ENCODE results near the gene UNC93A. TPM values are rescaled to one million over a fixed set of nuclear protein-coding genes. Genes with fewer than 3 reads are reported as not detected.
"Not testable (repeated sequence)": the region's sequence is repeated elsewhere in the genome, so short reads cannot be mapped to it uniquely, and the experiment has no call there.

UNC93A gene
- polyA plus RNA-seq, 1 experiment, result not detected

DNA sequence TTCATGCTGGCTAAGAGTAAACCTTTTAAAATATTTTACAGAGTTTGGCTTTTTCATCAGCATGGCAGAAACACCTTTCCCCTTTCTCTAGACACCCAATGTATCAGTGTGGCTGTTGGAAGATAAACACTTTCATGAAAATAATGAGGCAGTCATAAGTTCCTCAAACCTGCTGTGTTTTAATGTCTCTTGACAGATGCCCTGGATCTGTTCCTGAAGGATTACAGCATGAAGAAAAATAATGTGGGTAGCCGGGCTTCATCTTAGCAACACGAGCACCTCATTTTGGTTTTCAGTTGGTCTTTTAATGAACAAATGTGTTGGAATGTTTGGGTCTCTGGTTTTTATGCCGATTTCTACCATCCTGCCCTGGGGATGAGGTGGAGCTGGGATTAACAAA lies 45.5 kb upstream of the UNC93A start:
- Histone ChIP-seq H3K27ac (ENCODE audit: low read depth, low read length) (no peak overlapping the region), H3K27me3 (ENCODE audit: control insufficient read depth, insufficient read depth, low read length) (no peaks in the 10 kb centered on the region), H3K9me3 (ENCODE audit: control insufficient read depth, insufficient read depth, low read length) (peaks cover 43% of the 10 kb centered on the region), H3K4me3 (ENCODE audit: low read depth, low read length) (no peak overlapping the region)
- TF ChIP-seq, protein P1, sequence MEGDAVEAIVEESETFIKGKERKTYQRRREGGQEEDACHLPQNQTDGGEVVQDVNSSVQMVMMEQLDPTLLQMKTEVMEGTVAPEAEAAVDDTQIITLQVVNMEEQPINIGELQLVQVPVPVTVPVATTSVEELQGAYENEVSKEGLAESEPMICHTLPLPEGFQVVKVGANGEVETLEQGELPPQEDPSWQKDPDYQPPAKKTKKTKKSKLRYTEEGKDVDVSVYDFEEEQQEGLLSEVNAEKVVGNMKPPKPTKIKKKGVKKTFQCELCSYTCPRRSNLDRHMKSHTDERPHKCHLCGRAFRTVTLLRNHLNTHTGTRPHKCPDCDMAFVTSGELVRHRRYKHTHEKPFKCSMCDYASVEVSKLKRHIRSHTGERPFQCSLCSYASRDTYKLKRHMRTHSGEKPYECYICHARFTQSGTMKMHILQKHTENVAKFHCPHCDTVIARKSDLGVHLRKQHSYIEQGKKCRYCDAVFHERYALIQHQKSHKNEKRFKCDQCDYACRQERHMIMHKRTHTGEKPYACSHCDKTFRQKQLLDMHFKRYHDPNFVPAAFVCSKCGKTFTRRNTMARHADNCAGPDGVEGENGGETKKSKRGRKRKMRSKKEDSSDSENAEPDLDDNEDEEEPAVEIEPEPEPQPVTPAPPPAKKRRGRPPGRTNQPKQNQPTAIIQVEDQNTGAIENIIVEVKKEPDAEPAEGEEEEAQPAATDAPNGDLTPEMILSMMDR (IDR thresholded peaks at IDR 0.05; ENCODE audit: low read depth, low read length), result no peak
- no peak for DNase-seq (ENCODE audit: low read depth, low spot score)
- CTCF ChIA-PET, result no interaction called here
- POLR2A ChIA-PET, result no interaction called here

DNA sequence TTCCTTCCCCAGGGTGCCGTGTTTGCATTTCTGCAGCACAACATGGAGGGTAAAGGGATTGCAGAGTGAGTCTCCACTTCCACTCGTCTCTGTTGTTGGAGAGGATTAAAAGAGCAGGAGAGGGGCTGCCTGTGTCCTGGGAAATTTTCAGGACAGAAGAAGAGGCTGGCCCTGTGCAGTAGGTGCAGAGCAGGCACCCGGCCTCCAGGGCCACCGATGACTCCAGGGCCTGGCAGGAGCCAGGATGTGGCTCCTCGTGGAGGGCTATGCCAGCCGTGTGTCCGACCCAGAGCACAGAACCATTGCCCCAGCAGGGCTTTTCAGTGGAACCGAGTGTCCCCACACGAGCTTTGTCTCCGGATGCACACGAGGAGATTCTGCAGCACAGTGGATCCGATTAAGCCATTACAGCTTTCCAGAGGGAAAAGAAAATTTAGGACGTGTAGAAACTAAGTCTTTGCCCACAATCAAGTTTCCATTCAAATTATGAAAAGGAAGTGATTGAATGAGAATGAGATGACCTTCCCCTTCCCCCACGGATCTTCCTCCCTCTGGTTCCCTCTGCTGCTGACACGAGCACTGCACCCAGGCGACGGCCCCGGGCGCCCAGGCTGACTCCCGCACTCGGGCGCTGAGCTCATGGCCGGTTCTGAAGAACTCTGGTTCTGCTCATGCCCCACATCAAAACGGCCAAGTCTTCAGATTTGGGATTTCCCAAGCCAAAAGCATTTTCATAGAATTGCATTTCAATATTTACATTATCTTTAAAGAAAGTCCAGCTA lies 43.1 kb upstream of the UNC93A start:
- TF ChIP-seq, protein P1 (IDR thresholded peaks at IDR 0.05; ENCODE audit: low read depth, low read length), result no peak
- ChIA-PET POLR2A (no interaction called here), CTCF (no interaction called here)
- no peak overlapping the region for H3K27ac ChIP-seq (ENCODE audit: low read depth, low read length)
- H3K27me3 ChIP-seq (ENCODE audit: control insufficient read depth, insufficient read depth, low read length), result no peaks in the 10 kb centered on the region
- H3K4me3 ChIP-seq (ENCODE audit: low read depth, low read length), result no peak overlapping the region
- peaks cover 39% of the 10 kb centered on the region for H3K9me3 ChIP-seq (ENCODE audit: control insufficient read depth, insufficient read depth, low read length)
- DNase-seq (ENCODE audit: low read depth, low spot score), result no peak

- H3K27ac ChIP-seq (ENCODE audit: low read depth, low read length); POLR2A ChIA-PET; DNase-seq (ENCODE audit: low read depth, low spot score); H3K27me3 ChIP-seq (ENCODE audit: control insufficient read depth, insufficient read depth, low read length); CTCF ChIA-PET; H3K4me3 ChIP-seq (ENCODE audit: low read depth, low read length): not testable (repeated sequence)
- peaks cover 35% of the 10 kb centered on the region for H3K9me3 ChIP-seq (ENCODE audit: control insufficient read depth, insufficient read depth, low read length)
Observed at GRCh38 chr6:167248878-167249455, 42.1 kb upstream of the UNC93A start.

DNA sequence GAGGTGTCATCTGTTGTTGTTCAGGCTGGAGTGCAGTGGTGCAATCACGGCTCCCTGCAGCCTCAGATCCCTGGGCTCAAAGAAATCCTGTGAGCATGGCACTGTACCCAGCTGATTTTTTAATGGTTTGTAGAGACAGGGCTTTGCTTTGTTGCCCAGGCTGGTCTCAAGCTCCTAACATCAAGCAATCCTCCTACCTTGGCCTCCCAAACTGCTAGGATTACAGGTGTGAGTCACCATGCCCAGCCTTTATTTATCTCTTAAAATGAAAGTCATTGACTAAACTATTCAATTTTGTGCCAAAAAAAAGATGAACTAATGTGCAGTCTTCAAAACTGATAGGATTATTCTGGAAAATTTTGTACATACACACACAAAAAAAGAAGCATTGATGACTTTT lies 38.8 kb upstream of the UNC93A start:
- Histone ChIP-seq H3K9me3 (ENCODE audit: control insufficient read depth, insufficient read depth, low read length) (peaks cover 40% of the 10 kb centered on the region), H3K27ac (ENCODE audit: low read depth, low read length) (no peak overlapping the region), H3K4me3 (ENCODE audit: low read depth, low read length) (no peak overlapping the region), H3K27me3 (ENCODE audit: control insufficient read depth, insufficient read depth, low read length) (no peaks in the 10 kb centered on the region)
- DNase-seq (ENCODE audit: low read depth, low spot score), result no peak
- POLR2A ChIA-PET, result no interaction called here
- CTCF ChIA-PET, result no interaction called here
- TF ChIP-seq, protein P1 (IDR thresholded peaks at IDR 0.05; ENCODE audit: low read depth, low read length), result no peak

- H3K27me3 ChIP-seq (ENCODE audit: control insufficient read depth, insufficient read depth, low read length), result no peaks in the 10 kb centered on the region
- ChIA-PET CTCF (interaction anchor here (0.6 kb wide), 1 partner anchor 121 kb away, joined by 3 read pairs; no protein-coding TSS in a partner anchor), POLR2A (no interaction called here)
- H3K27ac ChIP-seq (ENCODE audit: low read depth, low read length), result no peak overlapping the region
- peaks cover 28% of the 10 kb centered on the region for H3K9me3 ChIP-seq (ENCODE audit: control insufficient read depth, insufficient read depth, low read length)
- DNase-seq (ENCODE audit: low read depth, low spot score), result no peak
- TF ChIP-seq, protein P1 (IDR thresholded peaks at IDR 0.05; ENCODE audit: low read depth, low read length), result no peak
- H3K4me3 ChIP-seq (ENCODE audit: low read depth, low read length), result no peak overlapping the region
Observed at GRCh38 chr6:167255918-167256553, 35.1 kb upstream of the UNC93A start.

Measured in AG04450 (cell line).